Measurements from ENCODE around the gene PSMD5.
A peak's percentile ranks its signal among the peaks of the same experiment; 100 is the strongest.

PSMD5 gene

DNA sequence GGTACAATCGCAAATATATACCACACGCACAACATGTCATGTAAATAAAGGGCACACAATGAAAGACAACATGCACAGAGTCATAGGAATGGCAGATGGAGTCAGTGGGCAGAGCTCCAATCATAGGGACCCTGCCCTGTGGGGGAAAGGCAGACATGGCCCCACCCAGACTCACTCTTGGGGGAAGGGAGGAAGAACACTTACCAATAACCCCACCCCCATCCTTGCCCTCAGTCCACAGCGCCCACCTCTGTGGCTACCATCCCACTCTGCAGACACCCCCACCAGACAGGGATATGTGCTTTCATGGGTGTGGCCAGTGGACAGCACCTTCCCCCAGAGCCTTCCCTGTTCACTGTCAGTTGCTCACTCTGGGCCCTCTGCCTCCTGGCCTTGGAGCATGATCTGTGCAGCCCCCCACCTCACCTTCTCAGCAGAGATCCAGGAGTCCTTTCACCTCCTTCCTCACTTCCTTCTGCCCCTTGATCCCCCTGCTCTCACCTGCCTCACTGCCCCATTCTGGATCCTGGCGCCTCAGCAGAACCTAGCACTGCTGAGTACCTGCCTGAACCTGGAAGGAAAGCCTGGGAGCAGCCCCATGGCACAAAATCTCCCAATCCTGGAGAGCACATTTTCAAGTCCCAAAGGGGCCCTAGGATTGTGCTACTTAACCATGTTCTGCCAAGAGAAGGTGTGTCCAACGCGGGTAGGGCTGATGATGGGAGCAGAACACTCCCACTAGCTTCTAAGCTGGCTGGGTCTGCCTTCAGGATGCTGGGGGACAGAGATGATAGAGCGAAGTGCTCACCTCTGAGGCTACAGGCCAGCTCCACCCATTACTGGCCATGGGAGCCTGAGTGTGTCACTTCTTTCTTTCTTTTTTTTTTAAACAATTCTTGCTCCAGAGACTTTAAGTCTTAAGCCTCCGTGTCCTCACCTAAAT lies 35.7 kb upstream of the PSMD5 start:
- Histone ChIP-seq H3F3A (ENCODE audit: insufficient read depth, low read length) (peaks cover 58% of the 10 kb centered on the region), H3K9ac (ENCODE audit: low read length) (peak overlapping the region; percentile 98), H3K4me3 (ENCODE audit: low read length) (peak overlapping the region; percentile 85), H3K9me2 (replicated peaks; ENCODE audit: insufficient read depth, low read length) (no peaks in the 10 kb centered on the region), H3K36me3 (replicated peaks; ENCODE audit: insufficient read depth, low read length) (0 out of 2 replicates have a peak, but pooled peaks cover 3% of the 10 kb centered on the region), H3K9me3 (replicated peaks; ENCODE audit: insufficient read depth, low read length) (no peaks in the 10 kb centered on the region), H3K4me2 (ENCODE audit: low read depth, low read length) (peak overlapping the region; percentile 93), H3K27ac (ENCODE audit: low read length) (peak overlapping the region; percentile 99), H2AFZ (ENCODE audit: low read length) (0 out of 2 replicates have a peak overlapping the region, but pooled peaks have one; percentile 4), H3K4me1 (ENCODE audit: low read length) (peaks cover 61% of the 10 kb centered on the region), H3K79me2 (ENCODE audit: low read length) (peaks cover 33% of the 10 kb centered on the region), H3K27me3 (replicated peaks; ENCODE audit: insufficient read depth, low read length) (no peaks in the 10 kb centered on the region), H4K20me1 (ENCODE audit: insufficient read depth, low read length) (no peaks in the 10 kb centered on the region)
- TF ChIP-seq, protein P1, sequence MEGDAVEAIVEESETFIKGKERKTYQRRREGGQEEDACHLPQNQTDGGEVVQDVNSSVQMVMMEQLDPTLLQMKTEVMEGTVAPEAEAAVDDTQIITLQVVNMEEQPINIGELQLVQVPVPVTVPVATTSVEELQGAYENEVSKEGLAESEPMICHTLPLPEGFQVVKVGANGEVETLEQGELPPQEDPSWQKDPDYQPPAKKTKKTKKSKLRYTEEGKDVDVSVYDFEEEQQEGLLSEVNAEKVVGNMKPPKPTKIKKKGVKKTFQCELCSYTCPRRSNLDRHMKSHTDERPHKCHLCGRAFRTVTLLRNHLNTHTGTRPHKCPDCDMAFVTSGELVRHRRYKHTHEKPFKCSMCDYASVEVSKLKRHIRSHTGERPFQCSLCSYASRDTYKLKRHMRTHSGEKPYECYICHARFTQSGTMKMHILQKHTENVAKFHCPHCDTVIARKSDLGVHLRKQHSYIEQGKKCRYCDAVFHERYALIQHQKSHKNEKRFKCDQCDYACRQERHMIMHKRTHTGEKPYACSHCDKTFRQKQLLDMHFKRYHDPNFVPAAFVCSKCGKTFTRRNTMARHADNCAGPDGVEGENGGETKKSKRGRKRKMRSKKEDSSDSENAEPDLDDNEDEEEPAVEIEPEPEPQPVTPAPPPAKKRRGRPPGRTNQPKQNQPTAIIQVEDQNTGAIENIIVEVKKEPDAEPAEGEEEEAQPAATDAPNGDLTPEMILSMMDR (IDR thresholded peaks at IDR 0.05; ENCODE audit: low read length), result no peak
- TF ChIP-seq EZH2 (optimal IDR thresholded peaks at IDR 0.05; ENCODE audit: low read depth, low read length), result no peak
- no peak for TF ChIP-seq EZH2phosphoT487 (IDR thresholded peaks at IDR 0.05; ENCODE audit: low read length)
- no peak for DNase-seq

- H3K36me3 ChIP-seq (replicated peaks; ENCODE audit: insufficient read depth, low read length), result 0 out of 2 replicates have a peak, but pooled peaks cover 3% of the 10 kb centered on the region
- H3K4me3 ChIP-seq (ENCODE audit: low read length), result peak overlapping the region; percentile 85
- peaks cover 59% of the 10 kb centered on the region for H3K4me1 ChIP-seq (ENCODE audit: low read length)
- peak; percentile 83 for DNase-seq
- peaks cover 33% of the 10 kb centered on the region for H3K79me2 ChIP-seq (ENCODE audit: low read length)
- H4K20me1 ChIP-seq (ENCODE audit: insufficient read depth, low read length), result no peaks in the 10 kb centered on the region
- peaks cover 61% of the 10 kb centered on the region for H3F3A ChIP-seq (ENCODE audit: insufficient read depth, low read length)
- H2AFZ ChIP-seq (ENCODE audit: low read length), result peak overlapping the region; percentile 55; the same call in 1 of the 2 replicates
- peak overlapping the region; percentile 98 for H3K9ac ChIP-seq (ENCODE audit: low read length)
- no peaks in the 10 kb centered on the region for H3K9me3 ChIP-seq (replicated peaks; ENCODE audit: insufficient read depth, low read length)
- no peak for TF ChIP-seq EZH2 (optimal IDR thresholded peaks at IDR 0.05; ENCODE audit: low read depth, low read length)
- TF ChIP-seq, protein P1 (IDR thresholded peaks at IDR 0.05; ENCODE audit: low read length), result peak; percentile 22; the same call in 1 of the 2 replicates
- H3K27ac ChIP-seq (ENCODE audit: low read length), result peak overlapping the region; percentile 99
- H3K27me3 ChIP-seq (replicated peaks; ENCODE audit: insufficient read depth, low read length), result no peaks in the 10 kb centered on the region
- no peaks in the 10 kb centered on the region for H3K9me2 ChIP-seq (replicated peaks; ENCODE audit: insufficient read depth, low read length)
- peak overlapping the region; percentile 93 for H3K4me2 ChIP-seq (ENCODE audit: low read depth, low read length)
Observed at GRCh38 chr9:120877276-120878034, 34.7 kb upstream of the PSMD5 start.

- Histone ChIP-seq H4K20me1 (ENCODE audit: insufficient read depth, low read length) (no peaks in the 10 kb centered on the region), H2AFZ (ENCODE audit: low read length) (peak within 1 kb of the TSS; percentile 55; the same call in 1 of the 2 replicates), H3K27ac (ENCODE audit: low read length) (peak within 1 kb of the TSS; percentile 99), H3K4me3 (ENCODE audit: low read length) (peak within 1 kb of the TSS; percentile 85), H3K9me2 (replicated peaks; ENCODE audit: insufficient read depth, low read length) (no peaks in the 10 kb centered on the region), H3K9ac (ENCODE audit: low read length) (peak within 1 kb of the TSS; percentile 99), H3F3A (ENCODE audit: insufficient read depth, low read length) (peaks cover 66% of the 10 kb centered on the region), H3K4me1 (ENCODE audit: low read length) (peaks cover 59% of the 10 kb centered on the region), H3K79me2 (ENCODE audit: low read length) (peaks cover 38% of the 10 kb centered on the region), H3K27me3 (replicated peaks; ENCODE audit: insufficient read depth, low read length) (no peaks in the 10 kb centered on the region), H3K9me3 (replicated peaks; ENCODE audit: insufficient read depth, low read length) (no peaks in the 10 kb centered on the region), H3K4me2 (ENCODE audit: low read depth, low read length) (peak within 1 kb of the TSS; percentile 99), H3K36me3 (replicated peaks; ENCODE audit: insufficient read depth, low read length) (0 out of 2 replicates have a peak, but pooled peaks cover 8% of the 10 kb centered on the region)
- TF ChIP-seq, protein P1 (IDR thresholded peaks at IDR 0.05; ENCODE audit: low read length), result no peak
- DNase-seq, result peak; percentile 57
Observed at GRCh38 chr9:120876842-120877240, 34.1 kb upstream of the PSMD5 start, which contains the start of gene PHF19. Gene PHF19 (minus strand): TSS chr9:120877188. CDS start chr9:120874741, 2,447 bp downstream.

Data from MM.1S (cell line).